Spleen (tissue), 11 donors: ENCODE results near the gene MAPK6. TPM values are rescaled to one million over a fixed set of nuclear protein-coding genes. Genes with fewer than 3 reads are reported as not detected.

Experiments
- DNase-seq: peaks from one replicate; pipeline ENCODE4 v3.0.0-alpha.2; 2020
- H3K27ac ChIP-seq, 8 donors: fragments of 200-600 bp; sonication (generic) in 7 of 8; 1 replicate in 4 of 8; 2 replicates in 4 of 8; pipeline versions ENCODE4 v1.5.0 to v1.8.0; 2016 to 2021; ENCODE audit warnings: inconsistent platforms in 4 of 8, mild to moderate bottlenecking in 4 of 8, moderate library complexity in 1 of 8
- H3K27me3 ChIP-seq, 7 donors: fragments of 200-600 bp; sonication (generic) in 6 of 7; replicated peaks in 1 of 7; 1 replicate in 4 of 7; 2 replicates in 3 of 7; pipeline versions ENCODE4 v1.5.0 to v1.8.0; 2016 to 2021; ENCODE audit warnings: inconsistent platforms in 3 of 7, mild to moderate bottlenecking in 1 of 7
- H3K36me3 ChIP-seq, 6 donors: fragments of 200-600 bp; sonication (generic) in 5 of 6; 1 replicate in 4 of 6; 2 replicates in 2 of 6; pipeline versions ENCODE4 v1.5.0 to v1.8.0; 2016 to 2021; ENCODE audit warnings: inconsistent platforms in 2 of 6
- H3K4me1 ChIP-seq, 6 donors: fragments of 200-600 bp; sonication (generic) in 5 of 6; 1 replicate in 3 of 6; 2 replicates in 3 of 6; pipeline versions ENCODE4 v1.5.0 to v1.8.0; 2016 to 2021; ENCODE audit warnings: inconsistent platforms in 3 of 6
- H3K4me3 ChIP-seq, 8 donors: fragments of 200-600 bp; sonication (generic) in 7 of 8; 1 replicate in 4 of 8; 2 replicates in 4 of 8; pipeline versions ENCODE4 v1.5.0 to v1.8.0; 2016 to 2021; ENCODE audit warnings: inconsistent platforms in 4 of 8, mild to moderate bottlenecking in 4 of 8, moderate library complexity in 2 of 8
- H3K9me3 ChIP-seq, 8 donors: fragments of 200-600 bp; sonication (generic) in 7 of 8; 1 replicate in 4 of 8; 2 replicates in 4 of 8; pipeline versions ENCODE4 v1.5.0 to v1.8.0; 2016 to 2021; ENCODE audit warnings: inconsistent platforms in 4 of 8
- POLR2A ChIP-seq, 3 donors: fragments of 450-650 bp; IDR thresholded peaks; one replicate each; pipeline ENCODE4 v1.5.1; 2017; ENCODE audit warnings: antibody characterized with exemption in 3 of 3, mild to moderate bottlenecking in 1 of 3
- POLR2AphosphoS5 ChIP-seq, 3 donors: sonication (generic); formaldehyde crosslinking; IDR thresholded peaks; one replicate each; pipeline ENCODE4 v1.5.1; 2017; ENCODE audit warnings: antibody characterized with exemption in 3 of 3
- WGBS, 5 donors: extraction: QIAGEN DNeasy Blood & Tissue Kit in 3 of 5; methylation state at CpG; one replicate each; pipeline versions ENCODE4 v1.1.5 to v1.1.7; 2013 to 2018; 5-methylcytosine and 5-hydroxymethylcytosine counted together
- intact Hi-C: fragments of 100-400 bp; cut with DNase I; formaldehyde crosslinking; loops from one replicate; pipeline ENCODE4 v1.15.0; 2023; ENCODE audit warnings: low total_unique reads
- polyA plus RNA-seq, 3 donors: library from polyadenylated mRNA; stranded (reverse); fragments of 200-250 nt; gene quantifications; one replicate each; pipeline ENCODE4 v1.2.1, GENCODE V29; 2013
- total RNA-seq, 7 donors: library from RNA; depleted of rRNA in 3 of 7; stranded (reverse); fragments of >200 nt in 3 of 7; fragmentation: NEBNext Ultra II Directional in 4 of 7; extraction: Animal tissue kit (Norgen Biotek cat#: 25700) in 4 of 7; gene quantifications; one replicate each; pipeline versions ENCODE4 v1.1.0 to v1.2.1, GENCODE V29; 2016 to 2021
- TF ChIP-seq, protein P1 (sequence below), 11 experiments: fragments of 200-600 bp in 7 of 11; fragments of 450-650 bp in 4 of 11; sonication (generic) in 4 of 11; IDR thresholded peaks in 8 of 11; conservative IDR thresholded peaks in 3 of 11; 1 replicate in 7 of 11; 2 replicates in 4 of 11; pipeline versions ENCODE4 v1.4.0 to v1.8.0; 2016 to 2021; ENCODE audit warnings: antibody characterized with exemption in 11 of 11, inconsistent platforms in 4 of 11, mild to moderate bottlenecking in 1 of 11
- donor health status: healthy with polysubstance abuse.
- donor health status: DM: no; HTN: no; CAD: no; lungs with moderate emphysema.
- donor health status: DM: no; HTN: no; CAD: no.
- donor health status: Bipolar disorder and iron deficiency.
- donor health status: healthy.
- donor health status: DM: no; HTN: no; CAD: no.
- donor health status: DM: yes; HTN: yes; CAD: no.

The MAPK6 gene
- total and polyA plus RNA-seq, 10 donors, result 3.9 to 28.3 (median 20.7) TPM

DNA sequence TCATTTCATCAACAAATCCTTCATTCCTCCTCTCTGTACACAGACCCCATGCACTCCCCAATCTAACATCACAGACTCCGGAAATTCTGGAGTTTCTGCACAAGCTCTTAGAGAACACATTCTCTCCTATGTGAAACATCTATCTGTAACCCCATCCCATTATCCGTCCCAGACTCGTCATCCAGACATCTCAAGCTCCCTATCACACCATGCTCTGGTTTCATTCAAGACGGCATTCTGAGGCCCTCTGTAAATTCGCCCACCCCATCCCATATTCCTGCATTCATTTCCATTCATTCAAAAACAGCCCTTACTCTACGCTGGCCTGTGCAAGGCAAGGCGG lies 48.0 kb upstream of the MAPK6 start:
- WGBS, 5 donors, result 1 to 2% (median 1%) methylated on average over 7 of the region's 7 CpGs
- Histone ChIP-seq H3K4me3 (peak overlapping the region; percentile 66 to 91 (median 80)), H3K9me3 (peaks cover 0 to 30% (median 23%) of the 10 kb centered on the region in 8 donors), H3K27ac (peak overlapping the region; percentile 77 to 93 (median 90)), H3K27me3 (no peaks in the 10 kb centered on the region), H3K36me3 (peaks cover 0 to 22% (median 5%) of the 10 kb centered on the region in 6 donors), H3K4me1 (peaks cover 5 to 31% (median 22%) of the 10 kb centered on the region in 6 donors)
- TF ChIP-seq, protein P1, sequence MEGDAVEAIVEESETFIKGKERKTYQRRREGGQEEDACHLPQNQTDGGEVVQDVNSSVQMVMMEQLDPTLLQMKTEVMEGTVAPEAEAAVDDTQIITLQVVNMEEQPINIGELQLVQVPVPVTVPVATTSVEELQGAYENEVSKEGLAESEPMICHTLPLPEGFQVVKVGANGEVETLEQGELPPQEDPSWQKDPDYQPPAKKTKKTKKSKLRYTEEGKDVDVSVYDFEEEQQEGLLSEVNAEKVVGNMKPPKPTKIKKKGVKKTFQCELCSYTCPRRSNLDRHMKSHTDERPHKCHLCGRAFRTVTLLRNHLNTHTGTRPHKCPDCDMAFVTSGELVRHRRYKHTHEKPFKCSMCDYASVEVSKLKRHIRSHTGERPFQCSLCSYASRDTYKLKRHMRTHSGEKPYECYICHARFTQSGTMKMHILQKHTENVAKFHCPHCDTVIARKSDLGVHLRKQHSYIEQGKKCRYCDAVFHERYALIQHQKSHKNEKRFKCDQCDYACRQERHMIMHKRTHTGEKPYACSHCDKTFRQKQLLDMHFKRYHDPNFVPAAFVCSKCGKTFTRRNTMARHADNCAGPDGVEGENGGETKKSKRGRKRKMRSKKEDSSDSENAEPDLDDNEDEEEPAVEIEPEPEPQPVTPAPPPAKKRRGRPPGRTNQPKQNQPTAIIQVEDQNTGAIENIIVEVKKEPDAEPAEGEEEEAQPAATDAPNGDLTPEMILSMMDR (IDR thresholded peaks at IDR 0.05 in 8 of 11, conservative IDR thresholded peaks at IDR 0.05 in 3 of 11), result no peak
- no peak for TF ChIP-seq POLR2A (IDR thresholded peaks at IDR 0.05)
- no peak for TF ChIP-seq POLR2AphosphoS5 (IDR thresholded peaks at IDR 0.05)
- intact Hi-C loops, result no loop called here
- no peak for DNase-seq

- intact Hi-C loops, result no loop called here
- Histone ChIP-seq H3K27ac (peak within 1 kb of the TSS; percentile 77 to 93 (median 90)), H3K36me3 (peaks cover 0 to 18% (median 3%) of the 10 kb centered on the region in 6 donors), H3K9me3 (peaks cover 0 to 25% (median 22%) of the 10 kb centered on the region in 8 donors), H3K27me3 (no peaks in the 10 kb centered on the region), H3K4me3 (peak within 1 kb of the TSS; percentile 66 to 91 (median 80)), H3K4me1 (peaks cover 5 to 31% (median 22%) of the 10 kb centered on the region in 6 donors)
- TF ChIP-seq, protein P1 (IDR thresholded peaks at IDR 0.05 in 8 of 11, conservative IDR thresholded peaks at IDR 0.05 in 3 of 11), result peak in 8 of 11 experiments; percentile 6 to 52 (median 42)
- peak; percentile 91 to 94 (median 94) for TF ChIP-seq POLR2AphosphoS5 (IDR thresholded peaks at IDR 0.05)
- TF ChIP-seq POLR2A (IDR thresholded peaks at IDR 0.05), result peak in 1 of 3 donors; percentile 60
- WGBS, 5 donors, result 0 to 1% (median 0%) methylated on average over 44 to 58 of the region's 58 CpGs
- DNase-seq, result peak; percentile 97
These were observed 47.5 kb upstream of the MAPK6 start, which contains the start of gene LEO1 for GRCh38 chr15:51971375-51972133. LEO1 (minus strand) TSS chr15:51971778; CDS start chr15:51971745, 33 bp downstream.

- no peak for DNase-seq
- Histone ChIP-seq H3K4me3 (no peak overlapping the region), H3K27ac (no peak overlapping the region), H3K4me1 (peaks cover 5 to 31% (median 22%) of the 10 kb centered on the region in 6 donors), H3K36me3 (peaks cover 0 to 3% (median 0%) of the 10 kb centered on the region in 6 donors), H3K27me3 (no peaks in the 10 kb centered on the region), H3K9me3 (peaks cover 0 to 8% (median 6%) of the 10 kb centered on the region in 8 donors)
- intact Hi-C loops, result no loop called here
- WGBS, 5 donors, result 75 to 94% (median 88%) methylated on average over 5 of the region's 5 CpGs
- TF ChIP-seq POLR2AphosphoS5 (IDR thresholded peaks at IDR 0.05) (no peak), POLR2A (IDR thresholded peaks at IDR 0.05) (no peak)
- TF ChIP-seq, protein P1 (IDR thresholded peaks at IDR 0.05 in 8 of 11, conservative IDR thresholded peaks at IDR 0.05 in 3 of 11), result no peak
These were observed 45.8 kb upstream of the MAPK6 start for GRCh38 chr15:51973220-51973619.

DNA sequence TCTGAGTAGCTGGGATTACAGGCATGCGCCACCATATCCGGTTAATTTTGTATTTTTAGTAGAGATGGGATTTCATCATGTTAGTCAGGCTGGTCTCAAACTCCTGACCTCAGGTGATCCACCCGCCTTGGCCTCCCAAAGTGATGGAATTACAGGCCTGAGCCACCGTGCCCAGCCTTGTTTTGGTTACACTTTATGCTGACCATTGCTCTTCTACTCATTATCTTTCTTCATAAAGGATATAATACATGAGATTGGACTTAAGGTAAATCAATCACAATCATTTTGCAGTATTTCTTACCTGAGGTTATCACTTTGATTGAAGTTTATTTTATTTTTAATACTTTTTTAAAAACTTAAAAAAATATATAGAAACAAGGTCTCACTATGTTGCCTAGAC lies 45.2 kb upstream of the MAPK6 start:
- Histone ChIP-seq H3K27ac (no peak overlapping the region), H3K36me3 (no peaks in the 10 kb centered on the region), H3K27me3 (no peaks in the 10 kb centered on the region), H3K4me3 (no peak overlapping the region), H3K4me1 (peaks cover 5 to 31% (median 22%) of the 10 kb centered on the region in 6 donors), H3K9me3 (peaks cover 0 to 3% (median under 1%) of the 10 kb centered on the region in 8 donors)
- DNase-seq, result no peak
- TF ChIP-seq POLR2AphosphoS5 (IDR thresholded peaks at IDR 0.05) (no peak), POLR2A (IDR thresholded peaks at IDR 0.05) (no peak)
- TF ChIP-seq, protein P1 (IDR thresholded peaks at IDR 0.05 in 8 of 11, conservative IDR thresholded peaks at IDR 0.05 in 3 of 11), result no peak
- 92 to 99% (median 98%) methylated on average over 4 of the region's 4 CpGs for WGBS, 5 donors
- intact Hi-C loops, result no loop called here
